ENCODE data around the gene PCCA.

Gene PCCA

GRCh38 chr13:100254002-100254401 is 165.1 kb downstream of the PCCA start:
- no peaks in the 10 kb centered on the region for H3K27me3 ChIP-seq
- no peaks in the 10 kb centered on the region for H3K9me3 ChIP-seq
- H3K4me3 ChIP-seq (ENCODE audit: low read depth in 1 of 2, low read length in 1 of 2) = no peak overlapping the region
- H3K4me1 ChIP-seq (ENCODE audit: control insufficient read depth in 1 of 2, insufficient read depth in 1 of 2, low read depth in 1 of 2, low read length in 1 of 2) = peaks cover 16 to 27% of the 10 kb centered on the region in 2 experiments
- no peak for TF ChIP-seq CTCF (IDR thresholded peaks at IDR 0.05)
- H3K36me3 ChIP-seq = no peaks in the 10 kb centered on the region
- no peak overlapping the region for H3K27ac ChIP-seq

GRCh38 chr13:100262404-100262803 is 173.5 kb downstream of the PCCA start:
- Histone ChIP-seq H3K27ac (no peak overlapping the region), H3K36me3 (no peaks in the 10 kb centered on the region), H3K4me3 (ENCODE audit: low read depth in 1 of 2, low read length in 1 of 2) (no peak overlapping the region), H3K4me1 (ENCODE audit: control insufficient read depth in 1 of 2, insufficient read depth in 1 of 2, low read depth in 1 of 2, low read length in 1 of 2) (peaks cover 0 to 4% of the 10 kb centered on the region in 2 experiments), H3K27me3 (no peaks in the 10 kb centered on the region), H3K9me3 (no peaks in the 10 kb centered on the region)
- no peak for TF ChIP-seq CTCF (IDR thresholded peaks at IDR 0.05)

GRCh38 chr13:100266026-100266425 is 177.1 kb downstream of the PCCA start:
- H3K9me3 ChIP-seq = no peaks in the 10 kb centered on the region
- peaks cover 0 to 4% of the 10 kb centered on the region in 2 experiments for H3K4me1 ChIP-seq (ENCODE audit: control insufficient read depth in 1 of 2, insufficient read depth in 1 of 2, low read depth in 1 of 2, low read length in 1 of 2)
- no peaks in the 10 kb centered on the region for H3K27me3 ChIP-seq
- H3K27ac ChIP-seq = no peak overlapping the region
- no peak for TF ChIP-seq CTCF (IDR thresholded peaks at IDR 0.05)
- H3K4me3 ChIP-seq (ENCODE audit: low read depth in 1 of 2, low read length in 1 of 2) = no peak overlapping the region
- no peaks in the 10 kb centered on the region for H3K36me3 ChIP-seq

GRCh38 chr13:100269837-100270236 is 180.9 kb downstream of the PCCA start:
- no peak for TF ChIP-seq CTCF (IDR thresholded peaks at IDR 0.05)
- H3K27ac ChIP-seq = no peak overlapping the region
- no peak overlapping the region for H3K4me3 ChIP-seq (ENCODE audit: low read depth in 1 of 2, low read length in 1 of 2)
- peaks cover 6 to 14% of the 10 kb centered on the region in 2 experiments for H3K4me1 ChIP-seq (ENCODE audit: control insufficient read depth in 1 of 2, insufficient read depth in 1 of 2, low read depth in 1 of 2, low read length in 1 of 2)
- no peaks in the 10 kb centered on the region for H3K36me3 ChIP-seq
- no peaks in the 10 kb centered on the region for H3K27me3 ChIP-seq
- H3K9me3 ChIP-seq = no peaks in the 10 kb centered on the region

GRCh38 chr13:100273138-100273537 is 184.2 kb downstream of the PCCA start:
- no peak for TF ChIP-seq CTCF (IDR thresholded peaks at IDR 0.05)
- Histone ChIP-seq H3K27ac (no peak overlapping the region), H3K9me3 (no peaks in the 10 kb centered on the region), H3K27me3 (no peaks in the 10 kb centered on the region), H3K4me1 (ENCODE audit: control insufficient read depth in 1 of 2, insufficient read depth in 1 of 2, low read depth in 1 of 2, low read length in 1 of 2) (peaks cover 6 to 10% of the 10 kb centered on the region in 2 experiments), H3K4me3 (ENCODE audit: low read depth in 1 of 2, low read length in 1 of 2) (no peak overlapping the region), H3K36me3 (no peaks in the 10 kb centered on the region)

- Histone ChIP-seq H3K4me1 (ENCODE audit: control insufficient read depth in 1 of 2, insufficient read depth in 1 of 2, low read depth in 1 of 2, low read length in 1 of 2) (peaks cover 6 to 10% of the 10 kb centered on the region in 2 experiments), H3K27ac (no peak overlapping the region), H3K27me3 (no peaks in the 10 kb centered on the region), H3K9me3 (no peaks in the 10 kb centered on the region), H3K4me3 (ENCODE audit: low read depth in 1 of 2, low read length in 1 of 2) (no peak overlapping the region), H3K36me3 (no peaks in the 10 kb centered on the region)
- no peak for TF ChIP-seq CTCF (IDR thresholded peaks at IDR 0.05)
Measured at GRCh38 chr13:100273552-100273951, 184.7 kb downstream of the PCCA start.
